Ishikawa (cell line): Measurements from ENCODE around the gene NCKAP1.

Experiments
- CEBPB ChIP-seq: IDR thresholded peaks from 2 replicates; pipeline ENCODE4 v1.6.1; 2012
- CREB1 ChIP-seq: IDR thresholded peaks from 2 replicates; pipeline ENCODE4 v1.6.1; 2012; ENCODE audit warnings: low read depth
- EGR1 ChIP-seq: IDR thresholded peaks from 2 replicates; pipeline ENCODE4 v1.6.1; 2012
- EP300 ChIP-seq: IDR thresholded peaks from 2 replicates; pipeline ENCODE4 v1.6.1; 2012; ENCODE audit warnings: borderline replicate concordance
- FOXM1 ChIP-seq: IDR thresholded peaks from 2 replicates; pipeline ENCODE4 v1.6.1; 2012; ENCODE audit warnings: low read depth, borderline replicate concordance
- MAX ChIP-seq: IDR thresholded peaks from 2 replicates; pipeline ENCODE4 v1.6.1; 2012
- NFIC ChIP-seq: IDR thresholded peaks from 2 replicates; pipeline ENCODE4 v1.6.1; 2012
- RAD21 ChIP-seq: IDR thresholded peaks from 2 replicates; pipeline ENCODE4 v1.6.1; 2012; ENCODE audit warnings: low read depth
- TAF1 ChIP-seq: IDR thresholded peaks from 2 replicates; pipeline ENCODE4 v1.6.1; 2012; ENCODE audit warnings: low read depth, mild to moderate bottlenecking
- TCF12 ChIP-seq: IDR thresholded peaks from 2 replicates; pipeline ENCODE4 v1.6.1; 2012; ENCODE audit warnings: low read depth
- TEAD4 ChIP-seq: IDR thresholded peaks from 2 replicates; pipeline ENCODE4 v1.6.1; 2012
- USF1 ChIP-seq: IDR thresholded peaks from 2 replicates; pipeline ENCODE4 v1.6.1; 2012
- YY1 ChIP-seq: IDR thresholded peaks from 2 replicates; pipeline ENCODE4 v1.6.1; 2012; ENCODE audit warnings: low read depth
- ZBTB7A ChIP-seq: IDR thresholded peaks from 2 replicates; pipeline ENCODE4 v1.6.1; 2012; ENCODE audit warnings: low read depth
- TF ChIP-seq, protein P1 (sequence below): IDR thresholded peaks from 2 replicates; pipeline ENCODE4 v1.6.1; 2012; ENCODE audit warnings: low read depth, mild to moderate bottlenecking

The NCKAP1 gene

GRCh38 chr2:183078163-183078463, 39.9 kb upstream of the NCKAP1 start:
- TF ChIP-seq CEBPB (no peak), EGR1 (no peak), NFIC (no peak), EP300 (no peak), RAD21 (no peak), FOXM1 (no peak), TAF1 (no peak), YY1 (no peak), ZBTB7A (no peak), TEAD4 (no peak), TCF12 (no peak)

DNA sequence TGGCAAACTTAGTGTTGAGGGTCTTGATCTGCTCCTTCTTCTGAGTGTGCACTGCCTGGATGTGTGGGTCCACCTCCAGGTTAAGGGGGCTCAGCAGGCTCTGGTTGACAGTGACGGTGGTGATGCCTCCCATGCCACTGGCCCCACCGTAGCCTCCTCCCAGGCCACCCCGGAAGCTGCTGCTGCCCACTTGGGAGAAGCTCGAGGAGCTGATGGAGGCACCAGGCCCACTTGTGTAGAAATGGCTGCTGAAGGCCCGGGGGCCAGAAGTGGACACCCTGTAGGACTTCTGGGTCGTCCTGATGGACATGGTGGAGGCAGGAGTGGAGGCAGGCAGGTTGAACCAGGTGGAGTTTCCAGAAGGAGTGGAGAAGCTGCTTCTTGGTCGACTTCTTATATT, 33.9 kb upstream of the NCKAP1 start:
- TF ChIP-seq RAD21 (no peak), TCF12 (no peak), YY1 (no peak), CEBPB (no peak), EP300 (no peak), FOXM1 (no peak), CREB1 (no peak), USF1 (no peak), NFIC (no peak), MAX (no peak), ZBTB7A (no peak), EGR1 (no peak)

- TF ChIP-seq TEAD4 = no peak
- TF ChIP-seq ZBTB7A = no peak
- no peak for TF ChIP-seq CREB1
- TF ChIP-seq USF1 = no peak
- TF ChIP-seq TCF12 = no peak
- TF ChIP-seq RAD21 = peak; percentile 52
Measured at GRCh38 chr2:183070942-183071844, 32.9 kb upstream of the NCKAP1 start.

DNA sequence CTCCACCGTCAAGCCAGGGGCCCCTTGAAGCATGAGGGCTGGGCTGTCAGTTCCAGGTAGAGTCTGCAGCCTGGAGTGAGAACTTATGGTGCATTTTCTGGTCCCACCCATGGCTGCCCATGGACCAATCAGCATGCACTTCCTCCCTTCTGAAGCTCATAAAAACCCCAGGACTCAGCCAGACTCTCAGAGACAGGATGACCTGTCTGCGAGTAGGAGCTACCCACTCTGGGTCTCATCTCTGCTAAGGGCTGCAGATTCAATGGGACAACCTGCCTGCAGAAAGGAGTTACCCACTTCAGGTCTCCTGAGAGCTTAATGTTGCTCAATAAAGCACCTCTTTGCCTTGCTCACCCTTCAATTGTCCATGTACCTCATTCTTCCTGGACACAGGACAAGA, 30.9 kb upstream of the NCKAP1 start:
- no peak for TF ChIP-seq FOXM1
- no peak for TF ChIP-seq YY1
- no peak for TF ChIP-seq EP300
- no peak for TF ChIP-seq CEBPB
- TF ChIP-seq USF1 = no peak

DNA sequence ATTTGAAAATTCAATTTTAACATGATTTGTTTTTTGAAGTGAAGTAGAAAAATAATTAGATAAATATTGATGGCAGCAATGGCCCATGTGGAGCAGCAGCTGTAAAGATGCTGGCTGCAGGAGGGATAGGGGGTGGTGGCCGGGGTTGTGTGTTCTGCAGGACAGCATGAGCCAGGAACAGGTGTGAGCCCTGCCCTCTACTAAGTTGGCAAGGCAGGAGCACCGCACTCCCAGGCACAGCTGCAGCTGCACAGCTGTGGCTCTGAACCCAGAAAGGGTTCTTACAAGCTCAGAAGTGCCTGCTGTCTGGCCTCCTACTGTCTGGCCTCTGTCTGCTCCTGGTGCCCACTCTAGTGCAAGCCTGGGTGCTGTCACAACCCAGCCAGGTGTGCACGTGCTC, 30.3 kb upstream of the NCKAP1 start:
- TF ChIP-seq FOXM1 (no peak), RAD21 (no peak), YY1 (no peak), USF1 (no peak), TEAD4 (no peak), EP300 (no peak), ZBTB7A (no peak), NFIC (no peak), CREB1 (no peak), TAF1 (no peak), TCF12 (no peak), EGR1 (no peak), CEBPB (no peak), MAX (no peak)
- TF ChIP-seq, protein P1, sequence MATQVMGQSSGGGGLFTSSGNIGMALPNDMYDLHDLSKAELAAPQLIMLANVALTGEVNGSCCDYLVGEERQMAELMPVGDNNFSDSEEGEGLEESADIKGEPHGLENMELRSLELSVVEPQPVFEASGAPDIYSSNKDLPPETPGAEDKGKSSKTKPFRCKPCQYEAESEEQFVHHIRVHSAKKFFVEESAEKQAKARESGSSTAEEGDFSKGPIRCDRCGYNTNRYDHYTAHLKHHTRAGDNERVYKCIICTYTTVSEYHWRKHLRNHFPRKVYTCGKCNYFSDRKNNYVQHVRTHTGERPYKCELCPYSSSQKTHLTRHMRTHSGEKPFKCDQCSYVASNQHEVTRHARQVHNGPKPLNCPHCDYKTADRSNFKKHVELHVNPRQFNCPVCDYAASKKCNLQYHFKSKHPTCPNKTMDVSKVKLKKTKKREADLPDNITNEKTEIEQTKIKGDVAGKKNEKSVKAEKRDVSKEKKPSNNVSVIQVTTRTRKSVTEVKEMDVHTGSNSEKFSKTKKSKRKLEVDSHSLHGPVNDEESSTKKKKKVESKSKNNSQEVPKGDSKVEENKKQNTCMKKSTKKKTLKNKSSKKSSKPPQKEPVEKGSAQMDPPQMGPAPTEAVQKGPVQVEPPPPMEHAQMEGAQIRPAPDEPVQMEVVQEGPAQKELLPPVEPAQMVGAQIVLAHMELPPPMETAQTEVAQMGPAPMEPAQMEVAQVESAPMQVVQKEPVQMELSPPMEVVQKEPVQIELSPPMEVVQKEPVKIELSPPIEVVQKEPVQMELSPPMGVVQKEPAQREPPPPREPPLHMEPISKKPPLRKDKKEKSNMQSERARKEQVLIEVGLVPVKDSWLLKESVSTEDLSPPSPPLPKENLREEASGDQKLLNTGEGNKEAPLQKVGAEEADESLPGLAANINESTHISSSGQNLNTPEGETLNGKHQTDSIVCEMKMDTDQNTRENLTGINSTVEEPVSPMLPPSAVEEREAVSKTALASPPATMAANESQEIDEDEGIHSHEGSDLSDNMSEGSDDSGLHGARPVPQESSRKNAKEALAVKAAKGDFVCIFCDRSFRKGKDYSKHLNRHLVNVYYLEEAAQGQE = no peak

DNA sequence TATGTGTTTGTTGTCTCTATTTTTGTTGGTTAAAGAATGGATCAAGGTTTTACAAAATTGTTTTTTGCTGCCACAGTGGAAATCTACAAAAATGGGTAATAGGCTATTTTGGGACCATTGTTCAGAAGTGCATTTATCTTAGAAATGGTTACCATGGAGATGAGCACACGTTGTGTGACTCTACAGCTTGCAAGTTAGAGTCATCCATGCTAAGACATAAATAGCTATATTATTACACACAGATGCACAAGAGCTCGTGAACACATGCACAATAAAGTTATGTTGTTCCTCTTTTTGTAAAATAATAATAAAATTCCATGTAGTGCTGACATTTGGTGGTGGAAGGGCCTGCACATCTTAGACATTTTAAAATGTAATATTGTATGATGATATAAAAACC, 24.8 kb upstream of the NCKAP1 start:
- TF ChIP-seq NFIC = no peak
- TF ChIP-seq ZBTB7A = no peak
- no peak for TF ChIP-seq FOXM1
- TF ChIP-seq TAF1 = no peak
- TF ChIP-seq RAD21 = no peak
